ENCODE data around the gene FOXP4.

The FOXP4 gene

DNA sequence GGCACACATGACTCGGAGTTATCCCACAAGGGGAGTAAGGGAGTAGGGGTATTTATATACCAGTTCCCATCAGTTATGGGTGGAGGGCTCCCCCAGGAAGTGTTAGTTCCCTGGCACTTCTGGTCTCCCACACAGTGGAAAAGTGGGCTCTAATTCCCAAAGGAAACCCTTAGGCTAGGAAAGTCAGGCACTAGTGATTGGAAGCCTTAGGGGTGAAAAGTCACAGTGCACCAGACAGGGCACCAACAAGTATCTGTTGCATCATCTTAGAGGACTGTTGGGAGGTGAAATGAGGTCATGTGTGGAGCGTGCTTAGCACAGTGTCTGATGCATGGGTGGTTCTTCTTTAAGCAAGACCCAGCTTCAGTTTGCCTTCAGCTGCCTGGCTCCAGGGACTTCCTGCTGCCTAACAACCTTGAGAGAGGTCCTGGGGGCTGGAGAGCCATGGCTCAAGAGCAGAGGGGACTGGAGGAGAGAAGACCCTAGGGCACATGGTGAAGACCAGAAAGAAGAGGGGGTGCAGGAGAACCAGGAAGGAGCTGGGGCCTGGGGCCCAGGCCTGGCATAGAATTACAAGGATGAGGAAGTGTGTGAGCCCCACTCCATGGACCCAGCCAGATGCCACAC lies 7.5 kb upstream of the FOXP4 start:
- TF ChIP-seq, protein P1, sequence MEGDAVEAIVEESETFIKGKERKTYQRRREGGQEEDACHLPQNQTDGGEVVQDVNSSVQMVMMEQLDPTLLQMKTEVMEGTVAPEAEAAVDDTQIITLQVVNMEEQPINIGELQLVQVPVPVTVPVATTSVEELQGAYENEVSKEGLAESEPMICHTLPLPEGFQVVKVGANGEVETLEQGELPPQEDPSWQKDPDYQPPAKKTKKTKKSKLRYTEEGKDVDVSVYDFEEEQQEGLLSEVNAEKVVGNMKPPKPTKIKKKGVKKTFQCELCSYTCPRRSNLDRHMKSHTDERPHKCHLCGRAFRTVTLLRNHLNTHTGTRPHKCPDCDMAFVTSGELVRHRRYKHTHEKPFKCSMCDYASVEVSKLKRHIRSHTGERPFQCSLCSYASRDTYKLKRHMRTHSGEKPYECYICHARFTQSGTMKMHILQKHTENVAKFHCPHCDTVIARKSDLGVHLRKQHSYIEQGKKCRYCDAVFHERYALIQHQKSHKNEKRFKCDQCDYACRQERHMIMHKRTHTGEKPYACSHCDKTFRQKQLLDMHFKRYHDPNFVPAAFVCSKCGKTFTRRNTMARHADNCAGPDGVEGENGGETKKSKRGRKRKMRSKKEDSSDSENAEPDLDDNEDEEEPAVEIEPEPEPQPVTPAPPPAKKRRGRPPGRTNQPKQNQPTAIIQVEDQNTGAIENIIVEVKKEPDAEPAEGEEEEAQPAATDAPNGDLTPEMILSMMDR (IDR thresholded peaks at IDR 0.05; ENCODE audit: low read depth, low read length, missing control alignments), result no peak
- no peak for DNase-seq (ENCODE audit: extremely low read depth, low read depth)

DNA sequence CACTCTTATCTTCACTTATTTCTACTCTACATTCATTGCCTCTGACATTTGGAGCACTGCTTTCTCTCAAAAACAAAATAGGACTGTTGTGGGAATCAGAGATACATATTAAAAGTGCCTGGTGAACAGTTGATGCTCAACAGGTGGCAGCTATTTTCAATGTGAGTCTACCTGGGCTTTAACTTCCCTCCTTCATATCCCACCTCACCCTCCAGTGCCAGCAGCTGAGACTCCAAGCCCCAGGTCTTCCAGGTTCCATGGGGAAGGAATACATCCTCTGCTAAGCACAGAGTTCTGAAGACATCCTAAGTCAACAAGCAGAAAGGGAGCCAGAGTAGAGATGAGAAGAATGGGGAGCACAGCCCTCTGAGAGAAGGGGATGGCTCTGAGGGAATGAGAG lies 7.0 kb upstream of the FOXP4 start:
- TF ChIP-seq, protein P1 (IDR thresholded peaks at IDR 0.05; ENCODE audit: low read depth, low read length, missing control alignments), result no peak
- no peak overlapping the region for H3K4me3 ChIP-seq (replicated peaks; ENCODE audit: low read depth, low read length)
- no peak for DNase-seq (ENCODE audit: extremely low read depth, low read depth)

More for the DNA sequence above, 7.5 kb upstream of the FOXP4 start:
- no peak overlapping the region for H3K4me3 ChIP-seq (replicated peaks; ENCODE audit: low read depth, low read length)

DNA sequence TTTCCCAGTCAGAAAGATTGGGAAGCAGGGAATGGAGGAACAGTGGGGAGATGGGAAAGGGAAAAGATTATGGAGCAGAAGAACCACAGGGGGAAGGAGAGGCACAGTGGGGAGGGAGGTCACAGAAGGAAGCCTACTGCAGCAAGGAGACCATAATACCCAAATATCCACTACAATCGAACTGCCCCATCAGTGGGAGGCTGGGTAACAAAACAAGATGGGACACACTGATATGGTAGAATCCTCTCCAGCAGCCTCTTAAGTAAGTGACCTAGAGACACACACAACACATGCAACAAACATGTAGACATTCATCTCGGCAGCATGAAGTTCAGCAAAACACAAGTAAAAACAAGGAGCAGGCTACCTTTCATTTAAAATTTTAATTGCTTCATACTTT lies 4.8 kb upstream of the FOXP4 start:
- TF ChIP-seq, protein P1 (IDR thresholded peaks at IDR 0.05; ENCODE audit: low read depth, low read length, missing control alignments), result no peak
- no peak for DNase-seq (ENCODE audit: extremely low read depth, low read depth)
- no peak overlapping the region for H3K4me3 ChIP-seq (replicated peaks; ENCODE audit: low read depth, low read length)

DNA sequence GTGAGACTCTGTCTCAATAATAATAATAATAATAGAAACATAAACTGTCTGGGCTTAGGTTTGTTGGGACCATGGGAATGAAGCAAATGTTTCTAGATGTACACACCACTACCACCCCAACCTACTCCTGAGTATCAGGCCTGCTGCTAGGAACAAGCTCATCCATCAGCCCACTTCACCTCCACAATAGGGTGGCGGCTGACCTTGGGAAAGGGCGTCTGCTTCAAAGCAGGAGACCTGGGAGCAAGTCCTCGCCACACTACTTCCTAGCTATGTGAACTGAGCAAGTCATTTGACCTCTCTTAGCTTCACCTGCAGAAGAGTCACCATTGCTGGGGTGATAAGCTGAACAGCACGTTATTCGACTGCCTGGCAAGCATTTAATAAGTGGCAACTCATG lies 3.1 kb upstream of the FOXP4 start:
- TF ChIP-seq, protein P1 (IDR thresholded peaks at IDR 0.05; ENCODE audit: low read depth, low read length, missing control alignments), result no peak
- no peak overlapping the region for H3K4me3 ChIP-seq (replicated peaks; ENCODE audit: low read depth, low read length)
- no peak for DNase-seq (ENCODE audit: extremely low read depth, low read depth)

DNA sequence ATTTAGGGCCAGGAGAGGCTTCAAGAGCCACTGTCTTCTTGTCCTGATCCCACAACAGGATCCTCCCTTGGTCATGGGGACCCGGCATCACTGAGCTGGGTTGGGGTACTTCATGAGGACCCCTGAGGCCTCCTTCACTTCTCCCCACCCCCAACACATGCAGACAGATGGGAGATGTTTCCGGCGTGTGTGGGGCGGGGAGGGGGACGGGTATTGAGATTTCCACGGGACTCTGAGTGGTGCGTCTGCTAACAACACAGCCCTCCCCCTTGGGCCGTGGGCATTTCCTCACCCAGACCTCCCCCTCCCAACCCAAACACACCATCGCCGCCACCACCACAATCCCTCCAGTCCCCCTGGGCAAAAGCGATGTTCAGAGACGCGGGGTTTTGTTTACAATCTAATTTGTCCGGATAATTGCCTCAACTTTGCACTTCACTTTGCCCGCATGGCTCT lies 906 bp upstream of the FOXP4 start:
- H3K4me3 ChIP-seq (replicated peaks; ENCODE audit: low read depth, low read length), result peak overlapping the region; percentile 70
- TF ChIP-seq, protein P1 (IDR thresholded peaks at IDR 0.05; ENCODE audit: low read depth, low read length, missing control alignments), result no peak
- DNase-seq (ENCODE audit: extremely low read depth, low read depth), result no peak

DNA sequence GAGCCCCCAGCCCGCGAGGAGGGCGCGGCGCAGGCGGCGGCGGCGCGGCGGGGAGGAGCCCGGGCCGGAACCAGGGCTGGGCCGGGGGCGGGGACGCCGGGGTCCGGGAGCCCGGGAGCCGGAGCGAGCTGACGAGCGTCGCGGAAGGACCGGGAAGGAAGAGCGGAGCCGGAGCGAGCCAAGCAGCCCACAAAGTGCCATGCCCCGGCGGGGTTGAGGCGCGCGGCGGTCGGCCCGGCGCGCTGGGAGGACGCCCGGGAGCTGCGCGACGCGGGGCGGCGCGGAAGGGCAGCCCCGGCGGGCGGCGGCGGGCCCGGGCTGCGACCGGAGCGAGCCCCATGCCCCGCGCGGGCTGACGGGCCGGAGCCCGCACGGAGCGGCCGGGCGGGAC lies 289 bp downstream of the FOXP4 start:
- H3K4me3 ChIP-seq (replicated peaks; ENCODE audit: low read depth, low read length), result peak overlapping the region; percentile 70
- TF ChIP-seq, protein P1 (IDR thresholded peaks at IDR 0.05; ENCODE audit: low read depth, low read length, missing control alignments), result no peak
- DNase-seq (ENCODE audit: extremely low read depth, low read depth), result no peak

All from HFF-Myc (cell line).